GM12878 (cell line): Measurements from ENCODE around the gene CACTIN. TPM values are rescaled to one million over a fixed set of nuclear protein-coding genes. Genes with fewer than 3 reads are reported as not detected.

Experiments
- ATAC-seq: fragments of 200-7000 bp; cut with Tn5 transposase; 3 replicates; pipeline ENCODE4 v1.9.1; 2020; ENCODE audit warnings: mild to moderate bottlenecking, moderate library complexity
- BruUV-seq: library from RNA; stranded (reverse); fragments of 400-500 nt; replicated peaks from 2 replicates; lab custom pipeline; 2021; lab: Mats Ljungman, UMichigan
- CTCF ChIA-PET: fragments of 300-600 bp; sonication (Branson Sonifier 250); formaldehyde crosslinking; extraction: SDS; loops from one replicate; lab custom pipeline; 2021; ENCODE audit warnings: inconsistent platforms; lab: Yijun Ruan, JAX
- POLR2A ChIA-PET: fragments of 350-600 bp; formaldehyde crosslinking; extraction: SDS; loops from one replicate; lab custom pipeline; 2021; ENCODE audit warnings: inconsistent platforms; lab: Charles Lee
- RAD21 ChIA-PET: fragments of 300-600 bp; sonication (Branson Sonifier 250); formaldehyde crosslinking; loops from one replicate; lab custom pipeline; 2023; ENCODE audit warnings: antibody characterized with exemption; ENCODE audit not compliant: unreplicated experiment; lab: Charles Lee
- SMC1A ChIA-PET: fragments of 300-600 bp; sonication (Branson Sonifier 250); formaldehyde crosslinking; loops from one replicate; lab custom pipeline; 2023; ENCODE audit not compliant: unreplicated experiment, uncharacterized antibody; lab: Charles Lee
- DNase-seq: peaks from one replicate; pipeline ENCODE4 v3.0.0-alpha.2; 2011; ENCODE audit warnings: low read depth, low spot score
- FAIRE-seq: peaks from 3 replicates; lab custom pipeline; 2011; peaks lifted over from hg19 to GRCh38; lab: Jason Lieb, UNC
- H2AFZ ChIP-seq: 2 replicates; pipeline ENCODE4 v1.6.0; 2011; ENCODE audit warnings: low read depth, low read length, control low read depth; ENCODE audit not compliant: control insufficient read depth
- H3K27ac ChIP-seq: 2 replicates; pipeline ENCODE4 v1.5.1; 2011; ENCODE audit warnings: control low read depth; ENCODE audit not compliant: control insufficient read depth, insufficient read depth
- H3K27me3 ChIP-seq, 2 experiments: replicated peaks in 1 of 2; 2 replicates each; pipeline versions ENCODE4 v1.6.0 to v1.6.1; 2011; ENCODE audit warnings: low read length in 1 of 2; ENCODE audit not compliant: control insufficient read depth in 2 of 2, insufficient read depth in 2 of 2
- H3K36me3 ChIP-seq, 2 experiments: 2 replicates each; pipeline ENCODE4 v1.5.1; 2011; ENCODE audit warnings: low read length in 1 of 2; ENCODE audit not compliant: control insufficient read depth in 2 of 2, insufficient read depth in 2 of 2
- H3K4me1 ChIP-seq: 2 replicates; pipeline ENCODE4 v1.6.1; 2011; ENCODE audit warnings: mild to moderate bottlenecking, low read length, moderate library complexity, mixed read lengths; ENCODE audit not compliant: control insufficient read depth, insufficient read depth
- H3K4me2 ChIP-seq: 2 replicates; pipeline ENCODE4 v1.6.0; 2011; ENCODE audit warnings: control low read depth; ENCODE audit not compliant: control insufficient read depth, insufficient read depth
- H3K4me3 ChIP-seq: fragments of 200-600 bp; sonication (generic); 2 replicates; pipeline ENCODE4 v1.5.1; 2016
- H3K79me2 ChIP-seq: 2 replicates; pipeline ENCODE4 v1.6.0; 2011; ENCODE audit warnings: low read length; ENCODE audit not compliant: control insufficient read depth, insufficient read depth
- H3K9ac ChIP-seq: 2 replicates; pipeline ENCODE4 v1.8.0; 2011; ENCODE audit warnings: low read length, control low read depth, mixed read lengths; ENCODE audit not compliant: control insufficient read depth, insufficient read depth
- H3K9me3 ChIP-seq: replicated peaks from 3 replicates; pipeline ENCODE4 v1.5.1; 2011; ENCODE audit warnings: mild to moderate bottlenecking, low read length; ENCODE audit not compliant: control insufficient read depth, insufficient read depth
- H4K20me1 ChIP-seq: 2 replicates; pipeline ENCODE4 v1.6.0; 2011; ENCODE audit not compliant: control insufficient read depth, insufficient read depth
- FOXK2 ChIP-seq: fragments of 450-650 bp; IDR thresholded peaks from 2 replicates; pipeline ENCODE4 v1.6.1; 2017; ENCODE audit warnings: mild to moderate bottlenecking, moderate library complexity
- NFYB ChIP-seq: IDR thresholded peaks from 2 replicates; pipeline ENCODE4 v1.6.1; 2011; ENCODE audit warnings: low read depth, mild to moderate bottlenecking, low read length, improper control_type of control experiment, moderate library complexity; ENCODE audit not compliant: insufficient read depth
- SMARCA5 ChIP-seq: fragments of 450-650 bp; IDR thresholded peaks from 2 replicates; pipeline ENCODE4 v1.6.1; 2017; ENCODE audit warnings: mild to moderate bottlenecking
- WGBS: methylation state at CpG from one replicate; pipeline ENCODE4 v1.1.6; 2016; ENCODE audit warnings: low lambda C conversion rate; ENCODE audit not compliant: insufficient replicate concordance, insufficient coverage; ENCODE audit errors: missing lambda C conversion rate; 5-methylcytosine and 5-hydroxymethylcytosine counted together
- in situ Hi-C: fragments of 300-500 bp; cut with MboI; formaldehyde crosslinking; loops from 9 replicates; pipeline ENCODE4 v1.14.3; 2018; ENCODE audit warnings: mixed read lengths
- intact Hi-C: fragments of 100-400 bp; cut with micrococcal nuclease; formaldehyde crosslinking; loops from one replicate; pipeline ENCODE4 v1.14.2; 2022; ENCODE audit not compliant: unreplicated experiment
- polyA plus RNA-seq, 11 experiments: library from polyadenylated mRNA; depleted of rRNA in 4 of 11; unstranded in 6 of 11; stranded (reverse) in 5 of 11; fragments of >200 nt; fragmentation: Nextera tagmentation in 4 of 11; fragmentation: Illumina TruSeq in 1 of 11; extraction: Ambion mirVana in 4 of 11; extraction: Trizol in 1 of 11; gene quantifications; 1 replicate in 1 of 11; 2 replicates in 10 of 11; pipeline versions ENCODE4 v1.2.1 to v1.2.3, GENCODE V29; 2011 to 2016; ENCODE audit warnings: inconsistent platforms in 2 of 11, missing spikeins in 2 of 11, low read depth in 1 of 11
- total RNA-seq, 4 experiments: library from RNA; depleted of rRNA in 3 of 4; stranded (reverse); fragments of >200 nt in 3 of 4; fragmentation: Illumina TruSeq in 1 of 4; extraction: Trizol in 1 of 4; gene quantifications; 2 replicates each; pipeline versions ENCODE4 v1.2.1 to v1.2.3, GENCODE V29; 2013 to 2021
- TF ChIP-seq, protein P1 (sequence below), 3 experiments: IDR thresholded peaks in 2 of 3; conservative IDR thresholded peaks in 1 of 3; 2 replicates each; pipeline ENCODE4 v1.5.1; 2011; ENCODE audit warnings: low read depth in 3 of 3, low read length in 3 of 3, mild to moderate bottlenecking in 3 of 3, control low read depth in 2 of 3, moderate library complexity in 2 of 3, inconsistent platforms in 1 of 3, mixed read lengths in 1 of 3; ENCODE audit not compliant: control insufficient read depth in 2 of 3, insufficient read depth in 1 of 3; ENCODE audit errors: extremely low read depth in 1 of 3
- TF ChIP-seq, protein P2 (sequence below): IDR thresholded peaks from 2 replicates; pipeline ENCODE4 v1.6.1; 2011; ENCODE audit warnings: borderline replicate concordance, low read depth, mild to moderate bottlenecking, moderate library complexity, low read length; ENCODE audit not compliant: insufficient read depth, poor library complexity, severe bottlenecking

Gene CACTIN
- total and polyA plus RNA-seq, 10 of the 15 experiments (the other 5 are each of a cell fraction or from before 2014, with no cell fraction given), result 0.40 to 31.4 (median 12.5) TPM

DNA sequence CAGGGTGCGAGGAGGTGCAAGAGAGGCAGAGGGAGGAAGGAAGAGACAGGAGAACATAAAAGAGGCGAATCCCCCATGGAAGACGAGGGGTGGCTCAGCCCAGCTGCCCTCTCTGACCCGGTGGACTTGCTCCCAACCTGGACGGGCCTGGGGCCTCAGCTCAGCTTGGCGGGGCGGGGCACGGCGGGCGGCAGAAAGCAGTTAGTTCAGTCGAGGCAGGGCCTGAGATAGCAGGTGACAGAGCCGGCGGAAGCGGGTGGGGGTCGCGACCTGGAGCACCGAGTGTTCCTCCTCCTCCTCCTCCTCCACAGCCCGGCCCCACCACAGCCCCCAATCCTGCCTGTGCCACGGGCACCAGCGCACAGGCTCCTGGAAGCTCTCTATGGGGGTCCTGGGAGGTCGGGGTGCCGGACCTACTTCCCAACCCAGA lies 7.0 kb upstream of the CACTIN start (continued):
- TF ChIP-seq, protein P1, sequence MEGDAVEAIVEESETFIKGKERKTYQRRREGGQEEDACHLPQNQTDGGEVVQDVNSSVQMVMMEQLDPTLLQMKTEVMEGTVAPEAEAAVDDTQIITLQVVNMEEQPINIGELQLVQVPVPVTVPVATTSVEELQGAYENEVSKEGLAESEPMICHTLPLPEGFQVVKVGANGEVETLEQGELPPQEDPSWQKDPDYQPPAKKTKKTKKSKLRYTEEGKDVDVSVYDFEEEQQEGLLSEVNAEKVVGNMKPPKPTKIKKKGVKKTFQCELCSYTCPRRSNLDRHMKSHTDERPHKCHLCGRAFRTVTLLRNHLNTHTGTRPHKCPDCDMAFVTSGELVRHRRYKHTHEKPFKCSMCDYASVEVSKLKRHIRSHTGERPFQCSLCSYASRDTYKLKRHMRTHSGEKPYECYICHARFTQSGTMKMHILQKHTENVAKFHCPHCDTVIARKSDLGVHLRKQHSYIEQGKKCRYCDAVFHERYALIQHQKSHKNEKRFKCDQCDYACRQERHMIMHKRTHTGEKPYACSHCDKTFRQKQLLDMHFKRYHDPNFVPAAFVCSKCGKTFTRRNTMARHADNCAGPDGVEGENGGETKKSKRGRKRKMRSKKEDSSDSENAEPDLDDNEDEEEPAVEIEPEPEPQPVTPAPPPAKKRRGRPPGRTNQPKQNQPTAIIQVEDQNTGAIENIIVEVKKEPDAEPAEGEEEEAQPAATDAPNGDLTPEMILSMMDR (IDR thresholded peaks at IDR 0.05 in 2 of 3, conservative IDR thresholded peaks at IDR 0.05 in 1 of 3; ENCODE audit: control insufficient read depth in 2 of 3, extremely low read depth in 1 of 3, insufficient read depth in 1 of 3, low read depth in 3 of 3, low read length in 3 of 3), result no peak
- TF ChIP-seq, all 136 proteins: peak for 0

DNA sequence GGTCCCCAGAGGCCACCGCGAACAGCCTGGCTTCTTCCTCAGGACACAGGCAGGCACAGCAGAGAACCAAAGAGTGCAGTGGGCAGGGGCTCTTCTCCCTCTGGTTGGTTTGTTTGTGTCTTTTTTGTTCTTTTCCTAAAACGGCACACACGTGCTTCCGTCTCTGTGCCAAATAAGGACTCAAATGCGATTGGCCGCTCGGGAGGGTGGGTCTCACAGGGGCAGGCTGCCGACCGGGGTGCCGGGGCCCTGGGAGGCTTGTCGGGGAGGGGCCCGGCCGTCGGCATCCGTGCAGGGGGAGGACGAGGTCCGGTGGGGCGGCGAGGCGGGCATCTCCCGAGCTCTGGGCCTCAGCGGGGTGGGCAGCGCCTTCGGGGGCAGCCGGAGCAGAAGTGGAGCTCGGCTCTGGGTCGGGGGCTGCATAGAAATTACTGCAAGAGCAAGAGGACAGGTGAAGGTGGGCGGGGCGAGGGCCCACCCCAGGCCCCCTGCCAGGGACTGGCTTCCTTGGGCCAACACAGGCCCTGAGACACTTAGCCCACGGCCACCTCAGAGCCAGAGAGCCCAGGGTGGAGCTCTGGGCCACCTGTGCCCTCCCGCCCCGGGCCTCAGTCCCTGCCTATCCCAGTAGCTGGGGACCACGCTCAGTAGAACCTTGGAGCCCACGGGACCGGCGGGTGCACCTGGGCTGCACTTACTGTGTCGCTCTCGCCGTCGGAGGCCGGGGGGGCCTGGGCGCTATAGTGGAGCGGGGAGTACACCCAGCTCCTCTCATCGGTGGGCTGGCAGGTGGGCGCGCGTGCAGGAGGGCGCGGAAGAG lies 6.4 kb upstream of the CACTIN start:
- SMC1A ChIA-PET, result no interaction called here
- in situ Hi-C loops, result no loop called here
- intact Hi-C loops, result no loop called here
- no TSS peak for BruUV-seq
- no peak overlapping the region for H3K27ac ChIP-seq
- no peak for TF ChIP-seq SMARCA5
- TF ChIP-seq FOXK2, result no peak
- no peak for TF ChIP-seq NFYB
- TF ChIP-seq, protein P2, sequence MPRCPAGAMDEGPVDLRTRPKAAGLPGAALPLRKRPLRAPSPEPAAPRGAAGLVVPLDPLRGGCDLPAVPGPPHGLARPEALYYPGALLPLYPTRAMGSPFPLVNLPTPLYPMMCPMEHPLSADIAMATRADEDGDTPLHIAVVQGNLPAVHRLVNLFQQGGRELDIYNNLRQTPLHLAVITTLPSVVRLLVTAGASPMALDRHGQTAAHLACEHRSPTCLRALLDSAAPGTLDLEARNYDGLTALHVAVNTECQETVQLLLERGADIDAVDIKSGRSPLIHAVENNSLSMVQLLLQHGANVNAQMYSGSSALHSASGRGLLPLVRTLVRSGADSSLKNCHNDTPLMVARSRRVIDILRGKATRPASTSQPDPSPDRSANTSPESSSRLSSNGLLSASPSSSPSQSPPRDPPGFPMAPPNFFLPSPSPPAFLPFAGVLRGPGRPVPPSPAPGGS, result no peak
- TF ChIP-seq, all 136 proteins: peak for 0
- ChIA-PET RAD21 (no interaction called here), CTCF (interaction anchor here (1.1 kb wide), 1 partner anchor 14 kb away, joined by 3 read pairs; no protein-coding TSS in a partner anchor), POLR2A (no interaction called here)
- no peaks in the 10 kb centered on the region for H3K9me3 ChIP-seq
- H2AFZ ChIP-seq, result no peak overlapping the region
- H3K9ac ChIP-seq, result no peak overlapping the region
- DNase-seq (no peak), ATAC-seq (no peak), FAIRE-seq (no peak)
- no peaks in the 10 kb centered on the region for H4K20me1 ChIP-seq
- H3K79me2 ChIP-seq, result no peaks in the 10 kb centered on the region
- no peak overlapping the region for H3K4me2 ChIP-seq
- no peaks in the 10 kb centered on the region for H3K4me1 ChIP-seq
- 86% methylated on average over 35 of the region's 50 CpGs for WGBS
- H3K27me3 ChIP-seq, result no peaks in the 10 kb centered on the region
- no peaks in the 10 kb centered on the region for H3K36me3 ChIP-seq
- H3K4me3 ChIP-seq, result no peak overlapping the region
